Osteocyte (in vitro differentiated cells): ENCODE measurements around the gene PDCL3. TPM values are rescaled to one million over a fixed set of nuclear protein-coding genes. Genes with fewer than 3 reads are reported as not detected.

Experiments
- DNase-seq: peaks from one replicate; pipeline ENCODE4 v3.0.0; 2021; ENCODE audit warnings: mixed read lengths; ENCODE audit not compliant: unreplicated experiment; ENCODE audit errors: extremely low spot score
- H3K27ac Mint-ChIP-seq: one replicate; pipeline ENCODE4 v1.8.0; 2021; ENCODE audit warnings: mild to moderate bottlenecking, mixed read lengths; ENCODE audit not compliant: unreplicated experiment
- H3K27me3 Mint-ChIP-seq: one replicate; pipeline ENCODE4 v1.8.0; 2021; ENCODE audit warnings: mixed read lengths; ENCODE audit not compliant: unreplicated experiment
- H3K36me3 Mint-ChIP-seq: one replicate; pipeline ENCODE4 v1.8.0; 2021; ENCODE audit warnings: mixed read lengths; ENCODE audit not compliant: unreplicated experiment
- H3K4me1 Mint-ChIP-seq: one replicate; pipeline ENCODE4 v1.8.0; 2021; ENCODE audit warnings: mixed read lengths; ENCODE audit not compliant: unreplicated experiment
- H3K4me3 Mint-ChIP-seq: one replicate; pipeline ENCODE4 v1.8.0; 2021; ENCODE audit warnings: mild to moderate bottlenecking, moderate library complexity, mixed read lengths; ENCODE audit not compliant: unreplicated experiment
- H3K9me3 Mint-ChIP-seq: one replicate; pipeline ENCODE4 v1.8.0; 2021; ENCODE audit warnings: mixed read lengths; ENCODE audit not compliant: unreplicated experiment
- CTCF ChIP-seq: fragments of 200-600 bp; sonication (generic); IDR thresholded peaks from 2 replicates; pipeline ENCODE4 v1.5.0; 2021; ENCODE audit warnings: antibody characterized with exemption, mild to moderate bottlenecking, moderate library complexity
- total RNA-seq: library from RNA; stranded (reverse); gene quantifications from 2 replicates; pipeline ENCODE4 v1.2.1, GENCODE V29; 2021

The PDCL3 gene
- total RNA-seq, 1 donor from 2014 or later, result 20.4 TPM

- Mint-ChIP-seq H3K4me1 (peaks cover 6% of the 10 kb centered on the region), H3K27ac (no peak overlapping the region), H3K4me3 (no peak overlapping the region), H3K36me3 (peaks cover 31% of the 10 kb centered on the region), H3K9me3 (no peaks in the 10 kb centered on the region), H3K27me3 (no peaks in the 10 kb centered on the region)
- no peak for TF ChIP-seq CTCF
- no peak for DNase-seq
These were observed 6.2 kb downstream of the PDCL3 start for GRCh38 chr2:100568989-100569388.

- no peak for TF ChIP-seq CTCF
- no peaks in the 10 kb centered on the region for H3K27me3 Mint-ChIP-seq
- no peak overlapping the region for H3K4me3 Mint-ChIP-seq
- no peak overlapping the region for H3K27ac Mint-ChIP-seq
- no peaks in the 10 kb centered on the region for H3K4me1 Mint-ChIP-seq
- peaks cover 41% of the 10 kb centered on the region for H3K36me3 Mint-ChIP-seq
- no peak for DNase-seq
- no peaks in the 10 kb centered on the region for H3K9me3 Mint-ChIP-seq
These were observed 8.9 kb downstream of the PDCL3 start for GRCh38 chr2:100571668-100572067.

- Mint-ChIP-seq H3K27me3 (no peaks in the 10 kb centered on the region), H3K27ac (no peak overlapping the region), H3K4me1 (no peaks in the 10 kb centered on the region), H3K4me3 (no peak overlapping the region), H3K36me3 (peaks cover 17% of the 10 kb centered on the region), H3K9me3 (no peaks in the 10 kb centered on the region)
- TF ChIP-seq CTCF, result no peak
- DNase-seq, result no peak
These were observed 15.0 kb downstream of the PDCL3 start for GRCh38 chr2:100577777-100578176.

GRCh38 chr2:100580367-100581276 lies 17.8 kb downstream of the PDCL3 start:
- Mint-ChIP-seq H3K4me1 (no peaks in the 10 kb centered on the region), H3K36me3 (peaks cover 2% of the 10 kb centered on the region), H3K27ac (no peak overlapping the region), H3K27me3 (peaks cover 3% of the 10 kb centered on the region), H3K4me3 (no peak overlapping the region), H3K9me3 (no peaks in the 10 kb centered on the region)
- no peak for DNase-seq
- no peak for TF ChIP-seq CTCF

- H3K36me3 Mint-ChIP-seq, result peaks cover 2% of the 10 kb centered on the region
- H3K27ac Mint-ChIP-seq, result no peak overlapping the region
- H3K4me3 Mint-ChIP-seq, result no peak overlapping the region
- no peak for TF ChIP-seq CTCF
- H3K27me3 Mint-ChIP-seq, result peaks cover 3% of the 10 kb centered on the region
- no peak for DNase-seq
- no peaks in the 10 kb centered on the region for H3K4me1 Mint-ChIP-seq
- H3K9me3 Mint-ChIP-seq, result no peaks in the 10 kb centered on the region
These were observed 18.5 kb downstream of the PDCL3 start for GRCh38 chr2:100581277-100581612.
